ENCODE measurements around the gene GPLD1. TPM values are rescaled to one million over a fixed set of nuclear protein-coding genes. Genes with fewer than 3 reads are reported as not detected.

Gene GPLD1
- total RNA-seq, 1 donor from 2014 or later = 0.26 TPM

DNA sequence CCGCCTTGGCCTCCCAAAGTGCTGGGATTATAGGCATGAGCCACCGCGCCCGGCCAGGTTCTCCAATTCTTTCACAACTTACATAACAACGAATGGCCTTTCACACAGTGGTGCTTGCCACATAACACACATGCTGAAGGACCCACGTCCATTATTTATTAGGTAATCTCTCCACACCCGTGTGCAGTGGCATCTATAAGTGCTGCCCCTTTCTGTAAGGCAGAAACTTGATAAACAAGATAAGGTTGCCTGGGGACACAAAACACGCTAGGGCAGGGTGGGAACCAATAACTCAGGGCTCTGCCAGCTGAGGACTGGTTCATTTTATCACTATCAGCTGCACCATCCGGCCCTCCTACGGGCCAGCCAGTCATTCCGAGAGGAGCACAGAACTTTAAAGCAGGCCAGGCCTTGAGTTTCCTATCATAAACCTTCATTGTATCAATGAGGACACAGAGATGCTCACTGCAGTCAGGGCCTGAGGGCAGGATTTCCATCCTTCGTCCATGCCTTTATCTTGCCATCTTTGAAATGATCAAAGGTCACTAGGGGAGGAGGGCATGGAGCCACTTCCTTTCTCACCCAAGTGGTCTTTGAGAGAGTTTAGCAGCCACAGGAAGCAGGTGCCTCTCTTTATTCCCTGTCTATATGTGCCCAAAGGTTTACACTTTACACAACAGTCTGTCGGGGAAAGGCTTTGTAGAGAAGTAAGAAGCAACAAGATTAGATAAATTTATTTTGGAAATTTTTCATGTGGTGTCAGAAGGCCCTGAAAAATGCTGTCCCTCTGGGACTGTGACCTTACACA is 37.6 kb downstream of the GPLD1 start:
- DNase-seq (ENCODE audit: low read depth) (peak; percentile 12), FAIRE-seq (no peak)
- H3K27me3 ChIP-seq (ENCODE audit: control insufficient read depth, insufficient read depth, low read length) = no peaks in the 10 kb centered on the region
- no peak overlapping the region for H3K4me3 ChIP-seq (ENCODE audit: low read depth, low read length)
- TF ChIP-seq, protein P1, sequence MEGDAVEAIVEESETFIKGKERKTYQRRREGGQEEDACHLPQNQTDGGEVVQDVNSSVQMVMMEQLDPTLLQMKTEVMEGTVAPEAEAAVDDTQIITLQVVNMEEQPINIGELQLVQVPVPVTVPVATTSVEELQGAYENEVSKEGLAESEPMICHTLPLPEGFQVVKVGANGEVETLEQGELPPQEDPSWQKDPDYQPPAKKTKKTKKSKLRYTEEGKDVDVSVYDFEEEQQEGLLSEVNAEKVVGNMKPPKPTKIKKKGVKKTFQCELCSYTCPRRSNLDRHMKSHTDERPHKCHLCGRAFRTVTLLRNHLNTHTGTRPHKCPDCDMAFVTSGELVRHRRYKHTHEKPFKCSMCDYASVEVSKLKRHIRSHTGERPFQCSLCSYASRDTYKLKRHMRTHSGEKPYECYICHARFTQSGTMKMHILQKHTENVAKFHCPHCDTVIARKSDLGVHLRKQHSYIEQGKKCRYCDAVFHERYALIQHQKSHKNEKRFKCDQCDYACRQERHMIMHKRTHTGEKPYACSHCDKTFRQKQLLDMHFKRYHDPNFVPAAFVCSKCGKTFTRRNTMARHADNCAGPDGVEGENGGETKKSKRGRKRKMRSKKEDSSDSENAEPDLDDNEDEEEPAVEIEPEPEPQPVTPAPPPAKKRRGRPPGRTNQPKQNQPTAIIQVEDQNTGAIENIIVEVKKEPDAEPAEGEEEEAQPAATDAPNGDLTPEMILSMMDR (IDR thresholded peaks at IDR 0.05; ENCODE audit: insufficient read depth, low read length, severe bottlenecking) = no peak
- no peaks in the 10 kb centered on the region for H3K36me3 ChIP-seq (ENCODE audit: control insufficient read depth, insufficient read depth, low read length)

DNA sequence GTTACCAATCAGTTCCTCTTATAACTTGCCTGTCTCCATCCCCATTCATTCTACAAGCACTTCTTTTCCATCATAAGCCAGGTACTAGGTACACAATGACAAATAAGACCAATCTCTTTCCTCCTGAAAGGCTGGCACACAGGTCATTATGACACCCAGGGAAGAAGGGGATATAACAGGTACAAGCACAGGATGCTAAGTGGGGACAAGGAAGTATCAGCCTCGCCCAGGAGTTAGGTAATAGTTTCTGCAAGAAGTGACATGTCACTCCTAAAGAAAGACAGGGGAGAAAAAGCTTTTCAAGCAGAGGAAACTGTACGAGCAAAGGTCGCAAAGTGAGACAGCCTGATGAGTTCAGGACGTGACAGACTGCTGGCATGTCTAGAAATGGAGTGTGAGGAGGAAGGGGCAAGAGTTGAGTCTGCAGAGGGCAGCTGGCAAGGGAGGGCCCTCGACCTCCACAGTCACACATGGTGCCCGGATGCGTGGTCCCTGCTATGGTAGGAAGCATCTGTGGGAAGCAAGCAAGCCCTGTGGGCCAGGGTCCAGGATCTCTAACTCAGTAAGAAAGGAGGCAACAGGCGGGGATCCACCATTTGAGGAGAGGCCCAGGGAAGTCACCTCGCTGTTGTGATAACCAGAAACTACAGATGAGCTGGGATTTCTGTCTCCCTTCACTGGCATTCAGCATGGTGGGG is 40.4 kb downstream of the GPLD1 start:
- TF ChIP-seq, protein P1 (IDR thresholded peaks at IDR 0.05; ENCODE audit: insufficient read depth, low read length, severe bottlenecking) = no peak
- Histone ChIP-seq H3K27me3 (ENCODE audit: control insufficient read depth, insufficient read depth, low read length) (no peaks in the 10 kb centered on the region), H3K4me3 (ENCODE audit: low read depth, low read length) (no peak overlapping the region), H3K36me3 (ENCODE audit: control insufficient read depth, insufficient read depth, low read length) (no peaks in the 10 kb centered on the region)
- FAIRE-seq (no peak), DNase-seq (ENCODE audit: low read depth) (peak; percentile 31)

DNA sequence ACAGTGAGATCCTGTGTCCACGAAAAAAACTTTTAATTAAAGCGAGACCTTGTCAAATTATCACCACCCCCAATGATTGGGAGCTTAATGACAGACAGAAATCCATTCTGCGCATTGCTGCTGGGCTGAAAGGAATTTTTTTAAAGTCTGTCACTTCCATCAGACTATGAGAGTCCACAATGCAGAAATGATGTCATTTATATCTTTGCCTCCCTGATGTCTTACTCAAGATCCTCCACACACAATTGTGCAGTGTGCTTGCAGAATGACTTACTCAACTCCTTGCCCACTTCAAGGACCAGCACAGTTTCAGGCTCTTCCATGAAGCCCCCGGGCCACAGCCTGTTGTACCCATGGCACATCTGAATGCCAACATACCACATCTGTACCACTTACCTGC is 41.0 kb downstream of the GPLD1 start:
- Histone ChIP-seq H3K27me3 (ENCODE audit: control insufficient read depth, insufficient read depth, low read length) (no peaks in the 10 kb centered on the region), H3K36me3 (ENCODE audit: control insufficient read depth, insufficient read depth, low read length) (no peaks in the 10 kb centered on the region), H3K4me3 (ENCODE audit: low read depth, low read length) (no peak overlapping the region)
- DNase-seq (ENCODE audit: low read depth) = peak; percentile 10
- FAIRE-seq = peak; percentile 23
- TF ChIP-seq, protein P1 (IDR thresholded peaks at IDR 0.05; ENCODE audit: insufficient read depth, low read length, severe bottlenecking) = no peak

DNA sequence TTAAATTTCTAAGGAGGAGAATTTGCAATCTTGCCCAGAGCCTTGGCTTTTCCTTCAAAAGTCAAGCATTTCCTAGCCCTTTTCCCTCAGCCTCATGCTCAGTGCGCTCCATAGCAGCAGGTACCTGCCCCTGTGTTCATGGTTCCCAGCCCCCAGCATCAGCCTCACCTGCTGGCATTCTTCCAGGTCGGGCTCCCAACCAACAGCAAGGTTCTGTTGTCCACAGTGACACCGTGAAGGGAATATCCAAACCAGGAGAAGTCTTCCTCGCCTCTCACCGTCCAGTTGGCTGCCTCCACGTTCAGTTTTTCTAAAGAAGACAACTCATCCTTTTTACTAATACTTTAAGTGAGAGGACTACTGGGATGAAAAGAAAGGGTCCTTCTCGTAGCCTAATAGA is 42.7 kb downstream of the GPLD1 start:
- Histone ChIP-seq H3K27me3 (ENCODE audit: control insufficient read depth, insufficient read depth, low read length) (no peaks in the 10 kb centered on the region), H3K36me3 (ENCODE audit: control insufficient read depth, insufficient read depth, low read length) (no peaks in the 10 kb centered on the region), H3K4me3 (ENCODE audit: low read depth, low read length) (no peak overlapping the region)
- DNase-seq (ENCODE audit: low read depth) (no peak), FAIRE-seq (no peak)
- TF ChIP-seq, protein P1 (IDR thresholded peaks at IDR 0.05; ENCODE audit: insufficient read depth, low read length, severe bottlenecking) = no peak

DNA sequence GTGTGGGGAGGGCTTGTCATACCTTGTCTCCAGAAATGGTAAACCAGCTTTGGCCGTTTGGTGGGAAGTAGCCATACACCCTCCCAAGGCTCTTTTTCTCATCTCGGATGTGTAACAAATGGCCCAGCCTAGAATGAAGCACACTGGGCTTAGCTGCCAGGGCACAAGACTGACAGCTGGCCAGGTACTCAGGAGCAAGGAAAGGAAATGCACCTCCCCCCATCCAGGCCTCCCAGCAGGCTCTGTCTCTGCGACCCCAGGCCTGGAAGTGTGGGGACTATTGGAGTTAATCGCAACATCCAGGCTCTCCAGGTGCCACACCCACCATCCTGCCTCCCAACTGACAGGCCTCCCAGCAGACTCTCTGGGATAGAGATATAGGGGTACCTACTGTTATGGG is 43.7 kb downstream of the GPLD1 start:
- TF ChIP-seq, protein P1 (IDR thresholded peaks at IDR 0.05; ENCODE audit: insufficient read depth, low read length, severe bottlenecking) = no peak
- no peaks in the 10 kb centered on the region for H3K27me3 ChIP-seq (ENCODE audit: control insufficient read depth, insufficient read depth, low read length)
- H3K36me3 ChIP-seq (ENCODE audit: control insufficient read depth, insufficient read depth, low read length) = no peaks in the 10 kb centered on the region
- DNase-seq (ENCODE audit: low read depth) = no peak
- H3K4me3 ChIP-seq (ENCODE audit: low read depth, low read length) = no peak overlapping the region
- no peak for FAIRE-seq
